Fibroblast of upper back skin (primary cell): ENCODE data around the gene EVC.
"Not testable (repeated sequence)": the region's sequence is repeated elsewhere in the genome, so short reads cannot be mapped to it uniquely, and the experiment has no call there.

ENCODE experiments used
- DNase-seq: peaks from one replicate; pipeline ENCODE4 v3.0.0-alpha.2; 2013

Gene EVC

DNA sequence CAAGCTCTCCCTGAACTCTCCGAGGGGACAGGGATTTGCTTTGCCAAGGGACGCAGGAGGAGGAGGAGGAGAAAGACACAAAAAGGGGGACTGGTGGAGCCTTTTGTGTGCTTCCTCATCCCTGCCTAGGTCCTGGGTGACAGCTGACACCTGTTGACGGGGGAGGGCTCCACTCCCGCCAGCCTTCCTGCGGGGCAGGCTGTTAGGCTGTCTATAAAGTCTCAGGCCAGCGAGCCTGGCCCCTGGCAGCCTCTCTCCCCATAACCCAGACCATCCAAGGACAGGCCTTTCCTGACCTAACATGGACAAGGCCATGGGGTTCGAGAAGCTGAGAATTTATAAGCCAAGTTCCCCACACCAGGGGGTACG is 1.8 kb upstream of the EVC start:
- no peak for DNase-seq

DNA sequence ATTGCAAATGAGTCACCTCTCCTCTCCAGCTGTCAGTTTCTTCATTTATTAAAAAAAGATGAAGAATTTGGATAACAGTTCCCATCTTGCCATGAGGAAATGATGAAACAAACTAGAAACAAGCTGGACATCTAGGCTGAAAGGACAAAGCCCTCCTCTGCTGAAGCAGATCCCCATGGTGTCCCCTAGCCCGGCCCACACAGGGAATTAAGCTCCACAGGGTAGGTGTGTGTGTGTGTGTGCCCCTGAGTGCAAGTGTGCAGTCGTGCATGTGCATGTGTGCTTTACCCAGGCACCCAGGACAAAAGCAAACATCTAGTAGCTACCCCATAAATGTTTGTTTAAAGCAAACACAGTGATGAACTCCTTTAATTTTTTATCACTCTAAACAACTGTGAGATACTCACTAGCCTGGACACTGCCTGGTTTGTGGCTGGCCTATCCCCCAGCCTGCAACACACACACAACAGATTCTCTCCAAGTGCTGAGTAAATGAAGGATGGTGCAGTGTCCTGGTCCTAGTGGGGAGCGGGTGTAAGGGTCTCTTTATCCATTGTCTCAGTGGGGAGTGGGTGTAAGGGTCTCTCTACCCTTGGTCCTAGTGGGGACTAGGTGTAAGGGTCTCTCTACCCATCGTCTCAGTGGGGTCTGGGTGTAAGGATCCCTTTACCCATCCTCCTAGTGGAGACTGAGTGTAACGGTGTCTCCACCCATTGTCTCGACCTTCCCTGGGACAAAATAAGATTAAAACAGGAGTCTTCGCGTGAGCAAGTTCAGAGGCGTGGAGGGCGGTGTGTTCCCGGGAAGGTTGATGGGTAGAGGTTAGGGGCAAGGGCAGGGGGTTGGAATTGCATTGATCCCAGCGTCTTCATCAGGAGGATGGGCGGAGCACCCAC is 688 bp upstream of the EVC start:
- DNase-seq, result peak; percentile 56

DNA sequence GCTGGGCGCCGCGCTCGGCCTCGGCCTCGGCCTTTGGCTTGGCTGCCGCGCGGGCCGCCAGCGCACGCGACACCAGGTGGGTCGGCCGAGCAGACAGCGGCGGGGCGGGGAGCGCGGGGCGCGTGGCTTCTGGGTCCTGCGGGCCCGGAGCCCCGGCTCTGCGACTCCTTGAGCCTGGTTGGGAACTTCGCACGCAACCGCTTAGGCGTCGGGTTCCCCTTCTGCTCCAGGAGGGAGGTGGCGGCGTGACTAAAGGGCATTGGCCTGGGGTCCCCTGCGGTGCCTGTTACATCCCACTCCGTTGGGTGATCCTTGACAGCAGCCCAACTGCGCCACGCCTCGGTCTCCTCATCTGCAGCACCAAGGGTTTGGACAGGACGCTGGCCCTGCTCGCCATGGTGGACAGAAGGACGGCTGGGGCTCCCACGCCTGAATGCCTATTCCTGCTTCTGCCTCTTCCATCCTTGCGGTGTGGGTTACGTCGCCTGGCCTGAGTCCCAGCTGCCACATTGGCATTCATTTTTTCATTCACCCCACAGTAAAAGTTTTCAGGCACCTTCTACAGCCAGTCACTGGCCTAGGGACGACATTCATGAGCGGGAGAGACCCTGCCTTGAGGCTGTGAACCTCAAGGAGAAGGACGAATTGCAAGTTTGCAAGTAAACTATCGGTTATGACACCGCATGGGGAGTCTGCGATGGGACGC is 631 bp downstream of the EVC start:
- peak; percentile 24 for DNase-seq

- peak; percentile 76 for DNase-seq
Measured at GRCh38 chr4:5712517-5712916, 1.5 kb downstream of the EVC start.

DNA sequence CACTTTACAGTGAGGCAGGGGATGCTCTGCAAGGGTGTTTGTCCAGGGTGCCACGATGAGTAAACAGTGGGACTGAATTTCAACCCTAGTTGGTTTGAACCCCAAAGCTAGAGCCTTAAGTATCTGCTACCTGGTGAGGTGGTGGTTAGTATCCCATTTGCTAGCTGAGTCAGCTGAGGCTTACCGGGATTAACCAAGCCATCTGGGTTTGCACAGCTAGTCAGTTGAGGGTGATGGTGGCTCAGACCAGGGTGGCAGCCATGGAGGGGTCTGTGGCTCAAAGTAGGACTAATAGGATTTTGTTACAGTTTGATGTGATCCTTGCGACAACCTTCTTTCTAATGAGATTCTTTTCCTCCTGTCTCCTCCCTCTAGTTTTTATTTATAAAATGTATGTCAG is 1.9 kb downstream of the EVC start:
- no peak for DNase-seq

DNA sequence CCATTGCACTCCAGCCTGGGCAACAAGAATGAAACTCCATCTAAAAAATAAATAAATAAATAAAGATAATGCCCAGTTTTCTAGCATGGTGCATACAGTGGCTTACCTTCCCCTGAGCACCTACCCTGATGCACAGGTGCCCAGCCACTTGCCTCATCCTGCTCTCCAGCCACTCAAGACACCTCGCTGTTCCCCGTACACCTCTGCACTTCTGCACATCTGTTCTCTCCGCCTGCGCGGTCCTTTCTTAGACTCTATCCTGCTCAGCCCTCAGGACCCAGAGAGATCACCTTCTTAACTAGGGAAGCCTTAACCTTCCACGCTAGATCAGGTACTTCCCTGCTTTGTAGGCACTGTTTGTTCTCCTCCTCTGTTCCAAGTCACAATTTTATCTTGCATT is 2.9 kb downstream of the EVC start:
- DNase-seq, result no peak

- no peak for DNase-seq
Measured at GRCh38 chr4:5715357-5715756, 4.4 kb downstream of the EVC start.

DNA sequence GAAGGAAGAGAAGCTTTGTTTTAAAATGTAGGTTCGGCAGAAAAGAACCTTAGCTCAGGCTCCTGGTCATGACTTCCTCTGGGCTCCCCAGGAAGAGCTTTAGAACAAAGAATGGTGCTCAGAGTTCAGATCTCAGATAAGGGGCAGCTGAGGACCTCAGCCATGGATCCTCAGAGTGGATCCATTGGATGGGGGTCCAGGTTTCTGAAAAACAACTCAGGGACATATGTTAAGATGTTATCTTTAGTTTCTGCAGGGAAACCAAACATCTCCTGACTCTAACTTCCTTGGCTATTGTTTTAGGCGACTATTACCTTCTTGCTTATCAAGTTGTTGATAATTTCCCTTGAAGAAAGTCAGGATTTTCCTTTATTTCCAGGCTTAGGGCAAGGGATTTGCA is 5.4 kb downstream of the EVC start:
- no peak for DNase-seq

GRCh38 chr4:5717449-5718158 is 6.6 kb downstream of the EVC start:
- no peak for DNase-seq

GRCh38 chr4:5718411-5718810 is 7.4 kb downstream of the EVC start:
- DNase-seq, result no peak

DNA sequence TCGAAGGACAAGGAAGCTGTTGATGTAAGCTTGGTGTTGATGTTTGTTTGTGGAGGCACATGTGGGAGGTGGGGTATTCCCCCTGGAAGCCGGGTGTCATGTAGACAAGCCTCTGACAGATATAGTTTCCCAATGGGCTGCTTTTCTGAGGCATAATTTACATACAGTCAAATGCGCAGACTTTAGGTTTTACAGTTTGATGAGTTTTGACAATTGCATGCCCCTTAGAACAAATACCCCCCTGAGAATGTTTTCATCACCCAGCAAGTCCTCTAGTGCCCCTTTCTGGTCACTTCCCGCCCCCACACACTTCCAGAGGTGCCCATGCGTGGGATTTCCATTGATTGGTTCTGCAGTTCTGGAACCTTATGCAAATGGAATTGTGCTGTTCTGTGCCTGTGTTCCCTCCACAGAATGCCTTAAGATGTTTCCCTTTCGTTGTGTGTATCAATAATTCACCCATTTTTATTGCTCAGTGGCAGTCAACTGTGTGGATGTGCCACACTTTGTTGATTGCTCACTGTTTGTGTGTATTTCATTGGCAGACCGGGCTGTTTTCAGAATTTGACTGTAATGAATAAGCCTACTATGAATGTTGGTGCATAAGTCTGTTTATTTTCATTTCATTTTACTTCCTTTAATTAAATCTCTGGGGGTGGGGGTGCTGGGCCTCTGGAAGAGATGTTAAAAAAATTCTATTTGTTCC is 8.5 kb downstream of the EVC start:
- DNase-seq, result no peak

GRCh38 chr4:5720157-5720850 is 9.3 kb downstream of the EVC start:
- no peak for DNase-seq

- no peak for DNase-seq
Measured at GRCh38 chr4:5720980-5721379, 10.0 kb downstream of the EVC start.

DNA sequence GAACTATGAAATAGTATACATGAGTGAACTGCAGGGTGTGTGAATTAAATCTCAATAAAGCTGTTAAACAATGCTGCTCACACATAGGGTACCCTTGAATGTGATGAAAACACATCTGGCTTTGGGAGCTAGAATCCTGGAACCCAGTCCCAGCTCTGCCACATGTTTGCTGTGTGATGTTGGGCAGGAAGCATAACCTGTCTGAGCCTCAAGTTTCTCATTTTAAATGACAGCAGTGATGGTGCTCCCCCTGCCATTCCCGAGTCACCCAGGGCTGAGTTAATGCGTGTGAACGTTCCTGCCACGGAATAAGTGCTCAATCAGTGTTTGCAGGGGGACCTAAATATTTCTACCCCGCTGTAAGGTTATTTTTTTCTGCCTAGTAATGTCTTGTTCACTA is 10.9 kb downstream of the EVC start:
- DNase-seq, result no peak

DNA sequence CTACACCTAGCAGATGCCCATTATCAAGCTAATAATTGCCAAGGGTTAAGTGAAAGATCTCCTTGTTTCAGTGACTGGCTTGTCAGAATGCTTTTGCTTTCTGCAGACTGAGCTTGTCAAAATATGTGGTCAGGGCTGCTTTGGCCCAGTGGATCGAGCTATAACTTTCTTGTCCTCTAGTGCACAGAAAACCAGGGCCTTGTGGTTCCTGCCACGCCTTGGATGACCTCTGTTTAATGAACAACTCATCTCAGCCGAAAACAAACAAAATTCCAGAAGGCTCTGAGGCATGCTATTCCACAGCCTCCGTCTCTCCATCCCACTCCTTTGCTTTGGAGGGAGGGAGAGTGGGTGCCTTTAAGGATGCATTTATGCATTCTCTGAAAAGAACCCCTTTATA is 11.3 kb downstream of the EVC start:
- DNase-seq, result no peak

- DNase-seq, result no peak
Measured at GRCh38 chr4:5724377-5724776, 13.4 kb downstream of the EVC start.

GRCh38 chr4:5728412-5728811 is 17.4 kb downstream of the EVC start:
- DNase-seq, result not testable (repeated sequence)

DNA sequence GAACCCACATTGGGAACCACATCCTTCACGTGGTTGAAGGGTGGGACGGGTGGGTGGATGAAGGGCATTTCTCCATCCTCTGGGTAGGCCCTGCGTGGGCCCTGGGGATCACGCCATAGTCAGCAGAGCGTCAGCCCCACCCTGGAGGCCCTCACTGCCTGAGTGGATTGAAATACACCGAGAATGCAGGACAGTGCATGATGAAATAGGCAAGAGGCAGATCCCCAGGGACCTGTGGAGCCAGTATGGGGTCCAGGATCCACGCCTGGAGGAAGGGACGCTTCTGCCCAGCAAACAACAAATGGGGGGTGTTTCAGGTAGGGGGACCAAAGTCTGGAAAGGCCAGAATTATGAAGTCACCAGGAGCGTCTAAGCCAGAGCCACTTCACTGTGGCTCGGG is 19.4 kb downstream of the EVC start:
- DNase-seq, result no peak

DNA sequence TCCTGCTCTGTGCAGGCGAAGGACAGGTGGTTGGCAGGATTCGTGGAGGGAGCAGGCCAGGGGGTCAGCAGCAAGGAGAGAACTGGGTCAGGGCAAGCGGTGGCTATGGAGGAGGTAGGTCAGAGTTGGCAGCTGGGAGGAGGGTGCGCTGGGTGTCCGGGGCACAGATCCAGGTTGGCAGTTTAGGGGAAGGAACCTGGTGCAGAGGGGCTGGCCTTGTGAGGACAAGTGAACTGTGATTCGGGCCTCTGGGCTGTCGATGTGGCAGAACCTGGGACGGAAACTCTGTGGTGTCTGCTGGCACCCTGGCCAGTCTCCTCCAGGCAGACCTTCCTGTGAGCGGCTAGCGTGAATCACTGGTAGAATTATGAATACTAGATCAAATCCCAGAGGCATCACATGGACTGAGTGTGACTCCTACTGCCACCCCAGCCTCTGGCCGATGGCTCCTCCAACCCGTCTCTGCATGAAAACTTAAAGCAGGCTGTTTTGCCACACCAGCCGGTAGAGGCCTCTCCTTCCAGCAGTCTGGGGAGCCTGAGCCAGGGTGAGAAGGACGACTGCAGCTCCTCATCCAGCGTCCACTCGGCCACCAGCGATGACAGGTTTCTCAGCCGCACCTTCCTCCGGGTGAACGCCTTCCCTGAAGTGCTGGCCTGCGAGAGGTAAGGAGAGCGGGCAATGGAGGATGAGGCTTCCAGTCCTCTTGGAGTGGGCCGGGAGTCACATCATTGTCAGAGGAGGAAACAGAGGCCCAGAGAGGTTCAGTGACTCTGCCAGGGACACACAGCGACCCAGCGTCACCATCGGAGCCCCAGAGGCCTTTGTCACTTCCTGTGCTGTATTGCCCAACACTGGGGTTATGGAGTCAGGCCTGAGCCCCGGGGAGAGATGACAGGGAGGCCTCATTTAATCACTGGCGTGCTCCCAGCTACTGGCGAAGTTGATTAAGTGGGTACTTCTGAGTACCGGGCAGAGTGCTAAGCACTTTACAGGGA is 20.3 kb downstream of the EVC start:
- DNase-seq, result no peak

DNA sequence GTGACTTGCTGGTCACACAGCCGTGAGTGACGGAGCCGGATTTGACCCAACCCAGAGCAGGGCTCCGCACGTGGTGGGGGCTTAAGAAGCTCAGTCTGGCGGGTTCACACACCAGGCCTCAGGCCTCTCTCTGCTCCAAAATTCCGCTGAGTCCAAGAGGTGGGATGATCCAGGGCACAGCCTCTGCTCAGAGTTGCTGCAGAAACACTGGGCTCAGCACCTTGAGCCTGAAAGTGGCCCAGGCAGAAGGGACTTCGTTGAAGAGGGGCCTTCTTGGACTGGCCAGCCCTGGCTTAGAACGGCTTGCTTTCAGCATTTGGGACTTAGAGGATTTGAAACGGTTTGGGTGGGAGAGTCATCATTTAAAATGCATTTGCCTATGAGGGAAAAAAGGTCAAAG is 21.2 kb downstream of the EVC start:
- DNase-seq, result no peak

- no peak for DNase-seq
Measured at GRCh38 chr4:5734853-5735252, 23.9 kb downstream of the EVC start.
